IMR-90 (cell line): Measurements from ENCODE around the gene TBC1D8. TPM values are rescaled to one million over a fixed set of nuclear protein-coding genes. Genes with fewer than 3 reads are reported as not detected.

Experiments used
- ATAC-seq: fragments of 200-7000 bp; cut with Tn5 transposase; 2 replicates; pipeline ENCODE4 v1.9.1; 2020; ENCODE audit warnings: low read depth, mild to moderate bottlenecking, moderate library complexity
- BruUV-seq: library from RNA; stranded (reverse); fragments of 400-500 nt; replicated peaks from 2 replicates; lab custom pipeline; 2021; lab: Mats Ljungman, UMichigan
- CTCF ChIA-PET: fragments of 300-600 bp; formaldehyde crosslinking; extraction: SDS; loops from one replicate; lab custom pipeline; 2021; ENCODE audit warnings: antibody characterized with exemption; lab: Yijun Ruan, JAX
- POLR2A ChIA-PET: fragments of 300-600 bp; sonication (Branson Sonifier 250); formaldehyde crosslinking; loops from one replicate; lab custom pipeline; 2022; ENCODE audit warnings: antibody characterized with exemption; ENCODE audit not compliant: unreplicated experiment; lab: Charles Lee
- DNase-seq: peaks from one replicate; pipeline ENCODE4 v3.0.0; 2013
- H2AFZ ChIP-seq: replicated peaks from 2 replicates; pipeline ENCODE3; 2013; ENCODE audit warnings: low read length, mild to moderate bottlenecking; ENCODE audit not compliant: poor library complexity
- H2AK5ac ChIP-seq: 2 replicates; pipeline ENCODE4 v1.6.1; 2013; ENCODE audit warnings: low read depth, low read length, inconsistent platforms
- H2AK9ac ChIP-seq: replicated peaks from 2 replicates; pipeline ENCODE3; 2013; ENCODE audit warnings: mild to moderate bottlenecking, low read depth, low read length, moderate library complexity; ENCODE audit not compliant: poor library complexity
- H2BK120ac ChIP-seq: 2 replicates; pipeline ENCODE4 v1.6.1; 2013; ENCODE audit warnings: low read depth, low read length, inconsistent platforms
- H2BK15ac ChIP-seq: 3 replicates; pipeline ENCODE4 v1.6.1; 2013; ENCODE audit warnings: low read depth, low read length, inconsistent platforms
- H2BK20ac ChIP-seq: 2 replicates; pipeline ENCODE4 v1.6.1; 2013; ENCODE audit warnings: low read depth, mild to moderate bottlenecking, inconsistent platforms, low read length, moderate library complexity
- H2BK5ac ChIP-seq: 2 replicates; pipeline ENCODE4 v1.6.1; 2013; ENCODE audit warnings: mild to moderate bottlenecking, low read depth, low read length, inconsistent platforms; ENCODE audit not compliant: poor library complexity, severe bottlenecking
- H3K14ac ChIP-seq: replicated peaks from 2 replicates; pipeline ENCODE4 v1.6.1; 2013; ENCODE audit warnings: low read depth, low read length, inconsistent platforms
- H3K18ac ChIP-seq: 2 replicates; pipeline ENCODE4 v1.6.1; 2013; ENCODE audit warnings: low read depth, low read length, control low read depth
- H3K23ac ChIP-seq: 2 replicates; pipeline ENCODE4 v1.6.1; 2013; ENCODE audit warnings: low read depth, low read length, inconsistent platforms
- H3K27ac ChIP-seq: 2 replicates; pipeline ENCODE4 v1.5.1; 2013; ENCODE audit warnings: mild to moderate bottlenecking, control low read depth, low read length; ENCODE audit not compliant: insufficient read depth
- H3K27me3 ChIP-seq: 2 replicates; pipeline ENCODE4 v1.6.1; 2013; ENCODE audit warnings: low read length; ENCODE audit not compliant: control insufficient read depth, insufficient read depth
- H3K36me3 ChIP-seq: 2 replicates; pipeline ENCODE4 v1.6.1; 2013; ENCODE audit warnings: low read length, mixed read lengths; ENCODE audit not compliant: control insufficient read depth, insufficient read depth
- H3K4ac ChIP-seq: 2 replicates; pipeline ENCODE4 v1.6.1; 2013; ENCODE audit warnings: low read depth, low read length, inconsistent platforms
- H3K4me1 ChIP-seq: 2 replicates; pipeline ENCODE4 v1.6.1; 2013; ENCODE audit warnings: low read length, mixed read lengths; ENCODE audit not compliant: control insufficient read depth, insufficient read depth
- H3K4me2 ChIP-seq: 2 replicates; pipeline ENCODE4 v1.6.1; 2013; ENCODE audit warnings: low read depth, mild to moderate bottlenecking, control low read depth, low read length, moderate library complexity
- H3K4me3 ChIP-seq: 2 replicates; pipeline ENCODE4 v1.5.1; 2013; ENCODE audit warnings: low read depth, mild to moderate bottlenecking, control low read depth, low read length, moderate library complexity; ENCODE audit not compliant: insufficient read depth
- H3K56ac ChIP-seq: 2 replicates; pipeline ENCODE4 v1.6.1; 2013; ENCODE audit warnings: low read length, inconsistent platforms; ENCODE audit not compliant: insufficient read depth; ENCODE audit errors: extremely low read depth
- H3K79me1 ChIP-seq, 2 experiments: 2 replicates each; pipeline ENCODE4 v1.6.1; 2013; ENCODE audit warnings: low read length in 2 of 2, inconsistent platforms in 1 of 2, low read depth in 1 of 2
- H3K9ac ChIP-seq: 2 replicates; pipeline ENCODE4 v1.6.1; 2013; ENCODE audit warnings: low read depth, low read length, control low read depth
- H3K9me1 ChIP-seq: 2 replicates; pipeline ENCODE4 v1.6.1; 2013; ENCODE audit warnings: low read length, inconsistent platforms; ENCODE audit not compliant: insufficient read depth
- H3K9me3 ChIP-seq: 2 replicates; pipeline ENCODE4 v1.6.1; 2013; ENCODE audit warnings: low read length; ENCODE audit not compliant: control insufficient read depth, insufficient read depth
- H4K20me1 ChIP-seq: 2 replicates; pipeline ENCODE4 v1.6.1; 2013; ENCODE audit warnings: low read length, inconsistent platforms; ENCODE audit not compliant: insufficient read depth
- H4K5ac ChIP-seq: 2 replicates; pipeline ENCODE4 v1.6.1; 2013; ENCODE audit warnings: mild to moderate bottlenecking, low read depth, low read length, control low read depth
- H4K8ac ChIP-seq, 2 experiments: 2 replicates each; pipeline ENCODE4 v1.6.1; 2013; ENCODE audit warnings: low read depth in 2 of 2, low read length in 2 of 2, control low read depth in 1 of 2, inconsistent platforms in 1 of 2
- H4K91ac ChIP-seq: 2 replicates; pipeline ENCODE4 v1.6.1; 2013; ENCODE audit warnings: low read depth, low read length, inconsistent platforms; ENCODE audit not compliant: insufficient read depth
- FOS ChIP-seq: fragments of 150-350 bp; IDR thresholded peaks from 2 replicates; pipeline ENCODE4 v1.6.1; 2016; ENCODE audit warnings: low read depth, low read length
- RFX5 ChIP-seq: IDR thresholded peaks from 2 replicates; pipeline ENCODE4 v1.8.0; 2012; ENCODE audit warnings: low read depth, mild to moderate bottlenecking, low read length, moderate library complexity
- WGBS, 2 experiments: methylation state at CpG; one replicate each; pipeline versions ENCODE4 v1.1.5 to v1.1.7; 2013; ENCODE audit warnings: missing lambda C conversion rate in 2 of 2; ENCODE audit not compliant: insufficient read length in 1 of 2; ENCODE audit errors: extremely low coverage in 2 of 2; 5-methylcytosine and 5-hydroxymethylcytosine counted together
- dilution Hi-C: fragments of 300-500 bp; cut with HindIII; formaldehyde crosslinking; loops from one replicate; pipeline ENCODE4 v1.14.3; 2018; ENCODE audit warnings: low sequenced_read_pairs; ENCODE audit not compliant: unreplicated experiment
- in situ Hi-C: fragments of 300-500 bp; cut with MboI; formaldehyde crosslinking; loops from 3 replicates; pipeline ENCODE4 v1.14.3; 2019; ENCODE audit warnings: low sequenced_read_pairs, inconsistent platforms, mixed read lengths
- intact Hi-C: fragments of 100-400 bp; cut with micrococcal nuclease; formaldehyde crosslinking; loops from 2 replicates; pipeline ENCODE4 v1.10.0; 2022
- polyA plus RNA-seq, 3 experiments: library from polyadenylated mRNA; depleted of rRNA; stranded (reverse); fragments of >200 nt; gene quantifications; 2 replicates each; pipeline ENCODE4 v1.2.3, GENCODE V29; 2012; ENCODE audit warnings: low replicate concordance in 1 of 3
- total RNA-seq: library from RNA; depleted of rRNA; stranded (reverse); fragments of >200 nt; gene quantifications from 2 replicates; pipeline ENCODE4 v1.2.3, GENCODE V29; 2012

TBC1D8 gene
- total and polyA plus RNA-seq, 2 of the 4 experiments (the other 2 are of a cell fraction), result 1.3 to 1.5 TPM

- ATAC-seq (no peak), DNase-seq (no peak)
- H4K8ac ChIP-seq, result no peak overlapping the region
- intact Hi-C loops, result loop anchor here (10.0 kb wide), 1 partner anchor 565 kb away; no protein-coding TSS in a partner anchor
- H2BK5ac ChIP-seq, result no peak overlapping the region
- no peaks in the 10 kb centered on the region for H3K4me1 ChIP-seq
- H3K23ac ChIP-seq, result no peak overlapping the region
- no peaks in the 10 kb centered on the region for H3K9me3 ChIP-seq
- no peak overlapping the region for H2BK120ac ChIP-seq
- dilution Hi-C loops, result no loop called here
- no peaks in the 10 kb centered on the region; the same call in 1 of the 2 replicates for H4K20me1 ChIP-seq
- no peak overlapping the region for H3K4ac ChIP-seq
- H3K36me3 ChIP-seq, result peaks cover 5% of the 10 kb centered on the region
- H4K91ac ChIP-seq, result no peak overlapping the region
- H3K4me2 ChIP-seq, result no peak overlapping the region
- no peak overlapping the region for H3K4me3 ChIP-seq
- no peak overlapping the region for H4K5ac ChIP-seq
- CTCF ChIA-PET, result interaction anchor here (0.6 kb wide), 1 partner anchor 998 kb away, joined by 4 read pairs; no protein-coding TSS in a partner anchor
- H2AFZ ChIP-seq, result no peak overlapping the region
- H2BK15ac ChIP-seq, result no peak overlapping the region
- H3K79me1 ChIP-seq, result no peaks in the 10 kb centered on the region
- H3K56ac ChIP-seq, result no peak overlapping the region
- TF ChIP-seq FOS, result no peak
- no peak for TF ChIP-seq RFX5
- no peak overlapping the region for H2AK5ac ChIP-seq
- no peak overlapping the region for H3K9ac ChIP-seq
- BruUV-seq, result no TSS peak
- no peaks in the 10 kb centered on the region for H3K27me3 ChIP-seq
- POLR2A ChIA-PET, result interaction anchor here (0.6 kb wide), 1 partner anchor 156 kb away, joined by 3 read pairs; no protein-coding TSS in a partner anchor
- no peak overlapping the region for H3K14ac ChIP-seq
- no peak overlapping the region for H3K27ac ChIP-seq
- no peak overlapping the region for H2BK20ac ChIP-seq
- H3K18ac ChIP-seq, result no peak overlapping the region
- H3K9me1 ChIP-seq, result 0 out of 2 replicates have a peak, but pooled peaks cover 2% of the 10 kb centered on the region
- H2AK9ac ChIP-seq, result no peak overlapping the region
- in situ Hi-C loops, result loop anchor here (5.0 kb wide), 2 partner anchors 257 to 382 kb away; no protein-coding TSS in a partner anchor
- 100% methylated on average over 2 of the region's 3 CpGs; no CpG with 5 or more reads in 1 of the 2 experiments for WGBS, 2 experiments
These were observed 161.5 kb downstream of the TBC1D8 start for GRCh38 chr2:100989666-100990065.
